Measurements from ENCODE around the gene OTOF. TPM values are rescaled to one million over a fixed set of nuclear protein-coding genes. Genes with fewer than 3 reads are reported as not detected.

The OTOF gene
- total and polyA plus RNA-seq, 9 of the 15 experiments (the other 6 are each of a cell fraction or from before 2014, with no cell fraction given): 0.03 to 0.11 (median 0.06) TPM; not detected in 5

DNA sequence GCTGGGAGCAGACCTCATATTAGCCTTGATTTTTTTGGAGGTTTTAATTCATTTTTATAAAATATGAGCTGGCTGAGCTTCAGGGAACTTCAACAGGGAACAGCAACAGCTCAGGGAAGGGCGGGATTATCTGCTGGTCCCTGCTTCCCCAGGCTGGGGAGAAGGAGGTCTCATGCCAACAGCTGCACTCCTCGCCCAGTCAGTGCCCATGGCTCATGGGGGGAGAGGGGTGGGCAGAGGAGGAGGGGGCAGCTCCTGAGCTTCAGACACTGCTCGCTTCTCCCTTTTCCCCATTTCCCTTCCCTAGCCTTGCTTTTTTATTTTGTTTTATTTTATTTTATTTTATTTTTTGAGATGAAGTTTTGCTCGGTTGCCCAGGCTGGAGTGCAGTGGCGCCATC, 442 bp upstream of the OTOF start:
- CTCF ChIA-PET (ENCODE audit: low intra/inter-chr PET ratio): no interaction called here
- H3K4me2 ChIP-seq (ENCODE audit: insufficient read depth, low read length): no peak overlapping the region

More for the DNA sequence above, 442 bp upstream of the OTOF start:
- intact Hi-C loops (cut with micrococcal nuclease) (no loop called here), in situ Hi-C loops (cut with MboI) (no loop called here)
- Histone ChIP-seq H3K36me3 (ENCODE audit: control insufficient read depth, insufficient read depth, low read length) (no peaks in the 10 kb centered on the region), H2AFZ (ENCODE audit: low read depth, low read length) (no peak overlapping the region), H4K20me1 (replicated peaks; ENCODE audit: control insufficient read depth, insufficient read depth, low read length) (peaks cover 5% of the 10 kb centered on the region; the same call in 1 of the 2 replicates), H3K4me3 (no peak overlapping the region), H3K79me2 (ENCODE audit: control insufficient read depth, insufficient read depth, low read length) (no peaks in the 10 kb centered on the region), H3K27me3 (ENCODE audit: control insufficient read depth in 2 of 2, insufficient read depth in 2 of 2, low read length in 2 of 2) (peaks cover 0 to 11% of the 10 kb centered on the region in 2 experiments; a peak in 3 of 5 replicates), H3K27ac (ENCODE audit: extremely low read depth, low read depth, low read length) (no peak overlapping the region), H3K9me1 (ENCODE audit: control insufficient read depth, insufficient read depth, low read length) (no peaks in the 10 kb centered on the region), H3K9me3 (replicated peaks; ENCODE audit: control insufficient read depth, insufficient read depth, low read depth, low read length) (no peaks in the 10 kb centered on the region; the same call in 1 of the 2 replicates), H3K9ac (ENCODE audit: insufficient read depth in 1 of 2, low read depth in 2 of 2, low read length in 2 of 2) (no peak overlapping the region), H3K4me1 (replicated peaks in 1 of 2; ENCODE audit: control insufficient read depth in 2 of 2, insufficient read depth in 2 of 2, low read length in 2 of 2) (peaks cover 0 to 38% of the 10 kb centered on the region in 2 experiments; a peak in 2 of 5 replicates)
- no peak for ATAC-seq
- BruUV-seq (replicated peaks): no TSS peak
- WGBS (ENCODE audit: insufficient coverage, low coverage, missing lambda C conversion rate): 32% methylated on average over 4 of the region's 5 CpGs
- POLR2A ChIA-PET: no interaction called here
- DNase-seq (ENCODE audit: extremely low read depth in 1 of 4, low spot score in 3 of 4): no peak
- TF ChIP-seq CEBPG (CRISPR knock-in tag; IDR thresholded peaks at IDR 0.05) (no peak), CEBPG (tag; conservative IDR thresholded peaks at IDR 0.05 in 1 of 2, IDR thresholded peaks at IDR 0.05 in 1 of 2) (no peak), MYC (IDR thresholded peaks at IDR 0.05; ENCODE audit: low read depth, low read length) (no peak), MYC (CRISPR knock-in tag; IDR thresholded peaks at IDR 0.05; ENCODE audit: borderline replicate concordance, low read depth) (no peak), FUS (optimal IDR thresholded peaks at IDR 0.05; ENCODE audit: low read depth, low read length) (no peak), MEF2A (IDR thresholded peaks at IDR 0.05; ENCODE audit: control insufficient read depth, low read depth, low read length) (no peak), WHSC1 (IDR thresholded peaks at IDR 0.05; ENCODE audit: low read length) (no peak), HNRNPK (IDR thresholded peaks at IDR 0.05; ENCODE audit: low read depth, low read length, poor library complexity, severe bottlenecking) (no peak), FOXK1 (CRISPR knock-in tag; IDR thresholded peaks at IDR 0.05; ENCODE audit: borderline replicate concordance) (no peak), ZNF699 (CRISPR knock-in tag; IDR thresholded peaks at IDR 0.05; ENCODE audit: insufficient replicate concordance) (no peak), ZNF707 (CRISPR knock-in tag; conservative IDR thresholded peaks at IDR 0.05) (no peak), STAT5B (CRISPR knock-in tag; IDR thresholded peaks at IDR 0.05) (no peak), SOX6 (IDR thresholded peaks at IDR 0.05) (no peak), PCBP2 (IDR thresholded peaks at IDR 0.05; ENCODE audit: low read depth, low read length, poor library complexity, severe bottlenecking) (no peak), SPI1 (IDR thresholded peaks at IDR 0.05; ENCODE audit: borderline replicate concordance, low read depth, low read length) (no peak), RBM25 (IDR thresholded peaks at IDR 0.05; ENCODE audit: low read depth, low read length, severe bottlenecking) (no peak), ETV6 (IDR thresholded peaks at IDR 0.05; ENCODE audit: borderline replicate concordance in 1 of 2, low read depth in 2 of 2, low read length in 1 of 2) (no peak), ETV6 (CRISPR knock-in tag; IDR thresholded peaks at IDR 0.05; ENCODE audit: borderline replicate concordance) (no peak), ZNF764 (CRISPR knock-in tag; IDR thresholded peaks at IDR 0.05; ENCODE audit: low read depth) (no peak), NRF1 (conservative IDR thresholded peaks at IDR 0.05 in 1 of 2, IDR thresholded peaks at IDR 0.05 in 1 of 2) (no peak), DDX20 (tag; IDR thresholded peaks at IDR 0.05; ENCODE audit: low read depth) (no peak), KDM2B (CRISPR knock-in tag; IDR thresholded peaks at IDR 0.05) (no peak)
- TF ChIP-seq, protein P1, sequence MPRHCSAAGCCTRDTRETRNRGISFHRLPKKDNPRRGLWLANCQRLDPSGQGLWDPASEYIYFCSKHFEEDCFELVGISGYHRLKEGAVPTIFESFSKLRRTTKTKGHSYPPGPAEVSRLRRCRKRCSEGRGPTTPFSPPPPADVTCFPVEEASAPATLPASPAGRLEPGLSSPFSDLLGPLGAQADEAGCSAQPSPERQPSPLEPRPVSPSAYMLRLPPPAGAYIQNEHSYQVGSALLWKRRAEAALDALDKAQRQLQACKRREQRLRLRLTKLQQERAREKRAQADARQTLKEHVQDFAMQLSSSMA (CRISPR knock-in tag; IDR thresholded peaks at IDR 0.05): no peak
- no peak for FAIRE-seq
